ENCODE measurements around the gene PSRC1. TPM values are rescaled to one million over a fixed set of nuclear protein-coding genes. Genes with fewer than 3 reads are reported as not detected.

PSRC1 gene
- total and polyA plus RNA-seq, 2 of the 8 experiments (the other 6 are each of a cell fraction or from before 2014, with no cell fraction given) = 56.1 to 67.3 TPM

Other genes with a start within 250 kb of the PSRC1 start
- 6.7 and 7.2 TPM in 2 replicates for gene WDR47, start 241.0 kb downstream of the PSRC1 start, total RNA-seq (2021; fragmentation: NEBNext Ultra II Directional; extraction: Animal tissue kit (Norgen Biotek cat#: 25700))
- 1.2 and 1.9 TPM in 2 replicates for gene WDR47, start 241.0 kb downstream of the PSRC1 start, polyA plus RNA-seq (2011; rRNA removed)
- 41.5 and 41.7 TPM in 2 replicates for gene TAF13, start 207.1 kb downstream of the PSRC1 start, total RNA-seq (2021; fragmentation: NEBNext Ultra II Directional; extraction: Animal tissue kit (Norgen Biotek cat#: 25700))
- 5.6 and 13.1 TPM in 2 replicates for gene TAF13, start 207.1 kb downstream of the PSRC1 start, polyA plus RNA-seq (2011; rRNA removed)
- 14.2 and 14.8 TPM in 2 replicates for gene TMEM167B, start 192.4 kb downstream of the PSRC1 start, total RNA-seq (2021; fragmentation: NEBNext Ultra II Directional; extraction: Animal tissue kit (Norgen Biotek cat#: 25700))
- 3.5 and 3.6 TPM in 2 replicates for gene TMEM167B, start 192.4 kb downstream of the PSRC1 start, polyA plus RNA-seq (2011; rRNA removed)
- 1.2 TPM in 2 replicates for gene ELAPOR1, start 169.0 kb downstream of the PSRC1 start, total RNA-seq (2021; fragmentation: NEBNext Ultra II Directional; extraction: Animal tissue kit (Norgen Biotek cat#: 25700))
- 2.5 and 3.1 TPM in 2 replicates for gene ELAPOR1, start 169.0 kb downstream of the PSRC1 start, polyA plus RNA-seq (2011; rRNA removed)
- 136 and 146 TPM in 2 replicates for gene SARS1, start 69.2 kb downstream of the PSRC1 start, total RNA-seq (2021; fragmentation: NEBNext Ultra II Directional; extraction: Animal tissue kit (Norgen Biotek cat#: 25700))
- 83.1 and 97.1 TPM in 2 replicates for gene SARS1, start 69.2 kb downstream of the PSRC1 start, polyA plus RNA-seq (2011; rRNA removed)
- gene CELSR2, start 33.6 kb downstream of the PSRC1 start, total RNA-seq (2021; fragmentation: NEBNext Ultra II Directional; extraction: Animal tissue kit (Norgen Biotek cat#: 25700)) = 27.7 and 28.0 TPM in 2 replicates
- 12.0 and 25.9 TPM in 2 replicates for gene CELSR2, start 33.6 kb downstream of the PSRC1 start, polyA plus RNA-seq (2011; rRNA removed)
- gene MYBPHL, start 23.9 kb upstream of the PSRC1 start, total RNA-seq (2021; fragmentation: NEBNext Ultra II Directional; extraction: Animal tissue kit (Norgen Biotek cat#: 25700)) = 0.30 TPM in 1 of 2 replicates, not detected in the other
- 0.24 and 0.58 TPM in 2 replicates for gene MYBPHL, start 23.9 kb upstream of the PSRC1 start, polyA plus RNA-seq (2011; rRNA removed)
- gene SORT1, start 114.8 kb upstream of the PSRC1 start, total RNA-seq (2021; fragmentation: NEBNext Ultra II Directional; extraction: Animal tissue kit (Norgen Biotek cat#: 25700)) = 67.4 and 69.6 TPM in 2 replicates
- gene SORT1, start 114.8 kb upstream of the PSRC1 start, polyA plus RNA-seq (2011; rRNA removed) = 15.3 and 18.7 TPM in 2 replicates
- gene PSMA5, start 143.3 kb upstream of the PSRC1 start, total RNA-seq (2021; fragmentation: NEBNext Ultra II Directional; extraction: Animal tissue kit (Norgen Biotek cat#: 25700)) = 147 and 166 TPM in 2 replicates
- 73.3 and 140 TPM in 2 replicates for gene PSMA5, start 143.3 kb upstream of the PSRC1 start, polyA plus RNA-seq (2011; rRNA removed)
- gene SYPL2, start 183.4 kb upstream of the PSRC1 start, total RNA-seq (2021; fragmentation: NEBNext Ultra II Directional; extraction: Animal tissue kit (Norgen Biotek cat#: 25700)) = 1.5 and 1.7 TPM in 2 replicates
- gene SYPL2, start 183.4 kb upstream of the PSRC1 start, polyA plus RNA-seq (2011; rRNA removed) = 1.5 and 1.6 TPM in 2 replicates
- gene ATXN7L2, start 200.8 kb upstream of the PSRC1 start, total RNA-seq (2021; fragmentation: NEBNext Ultra II Directional; extraction: Animal tissue kit (Norgen Biotek cat#: 25700)) = 9.3 and 9.8 TPM in 2 replicates
- gene ATXN7L2, start 200.8 kb upstream of the PSRC1 start, polyA plus RNA-seq (2011; rRNA removed) = 8.1 and 12.3 TPM in 2 replicates
- gene CYB561D1, start 210.9 kb upstream of the PSRC1 start, total RNA-seq (2021; fragmentation: NEBNext Ultra II Directional; extraction: Animal tissue kit (Norgen Biotek cat#: 25700)) = 3.6 and 4.3 TPM in 2 replicates
- gene CYB561D1, start 210.9 kb upstream of the PSRC1 start, polyA plus RNA-seq (2011; rRNA removed) = 3.8 and 6.8 TPM in 2 replicates
- gene AMIGO1, start 226.6 kb upstream of the PSRC1 start, total RNA-seq (2021; fragmentation: NEBNext Ultra II Directional; extraction: Animal tissue kit (Norgen Biotek cat#: 25700)) = 2.4 and 2.7 TPM in 2 replicates
- gene AMIGO1, start 226.6 kb upstream of the PSRC1 start, polyA plus RNA-seq (2011; rRNA removed) = 1.5 and 2.4 TPM in 2 replicates